K562 (cell line): ENCODE results near the gene SPNS1. TPM values are rescaled to one million over a fixed set of nuclear protein-coding genes. Genes with fewer than 3 reads are reported as not detected.

Experiments used
- BMI1 ChIP-seq: fragments of 150-350 bp; IDR thresholded peaks from 2 replicates; pipeline ENCODE4 v1.6.1; 2014; ENCODE audit warnings: low read length
- CHAMP1 ChIP-seq: fragments of 450-650 bp; IDR thresholded peaks from 2 replicates; pipeline ENCODE4 v1.6.1; 2016; ENCODE audit warnings: mild to moderate bottlenecking
- ETV5 ChIP-seq: sonication (generic); formaldehyde crosslinking; IDR thresholded peaks from 2 replicates; pipeline ENCODE4 v1.4.0; 2020; ENCODE audit warnings: low read depth, mild to moderate bottlenecking, missing genetic modification reagents
- NONO ChIP-seq, 2 experiments: fragments of 200-400 bp in 1 of 2; fragments of 450-650 bp in 1 of 2; formaldehyde crosslinking in 1 of 2; IDR thresholded peaks; 2 replicates each; pipeline ENCODE4 v1.6.1; 2017; ENCODE audit warnings: low read depth in 2 of 2, mild to moderate bottlenecking in 2 of 2, moderate library complexity in 2 of 2, low read length in 1 of 2
- PBX2 ChIP-seq, 2 experiments: IDR thresholded peaks in 1 of 2; conservative IDR thresholded peaks in 1 of 2; 2 replicates each; pipeline ENCODE4 v1.6.1; 2016; ENCODE audit warnings: low read depth in 2 of 2, mild to moderate bottlenecking in 1 of 2, missing compliant biosample characterization in 1 of 2, missing genetic modification characterization in 1 of 2, moderate library complexity in 1 of 2
- RBM14 ChIP-seq: fragments of 200-400 bp; formaldehyde crosslinking; IDR thresholded peaks from 2 replicates; pipeline ENCODE4 v1.6.1; 2018; ENCODE audit warnings: low read depth, mild to moderate bottlenecking, low read length, moderate library complexity, borderline replicate concordance; ENCODE audit not compliant: insufficient read depth
- ZNF512 ChIP-seq: IDR thresholded peaks from 2 replicates; pipeline ENCODE4 v1.6.1; 2016; ENCODE audit warnings: missing genetic modification characterization, missing compliant biosample characterization
- ZNF518B ChIP-seq: fragments of 250-450 bp; sonication (Bioruptor Pico); IDR thresholded peaks from 2 replicates; pipeline ENCODE4 v1.5.0; 2021; ENCODE audit warnings: mild to moderate bottlenecking, moderate library complexity
- ZSCAN29 ChIP-seq: fragments of 450-650 bp; IDR thresholded peaks from 2 replicates; pipeline ENCODE4 v1.6.1; 2017
- polyA plus RNA-seq, 8 experiments: library from polyadenylated mRNA; depleted of rRNA in 4 of 8; stranded (reverse) in 5 of 8; unstranded in 3 of 8; fragments of >200 nt; fragmentation: Nextera tagmentation in 2 of 8; fragmentation: Illumina TruSeq in 1 of 8; extraction: Ambion mirVana in 2 of 8; extraction: Trizol in 1 of 8; gene quantifications; 2 replicates each; pipeline versions ENCODE4 v1.2.1 to v1.2.3, GENCODE V29; 2011 to 2014; ENCODE audit warnings: inconsistent platforms in 1 of 8, missing spikeins in 1 of 8
- total RNA-seq, 7 experiments: library from RNA; depleted of rRNA in 6 of 7; stranded (reverse); fragments of >200 nt in 6 of 7; fragmentation: Illumina TruSeq in 2 of 7; extraction: Trizol in 2 of 7; gene quantifications; 2 replicates each; pipeline versions ENCODE4 v1.2.1 to v1.2.3, GENCODE V29; 2011 to 2021; ENCODE audit warnings: low replicate concordance in 1 of 7
- TF ChIP-seq, protein P1 (sequence below): sonication (generic); formaldehyde crosslinking; IDR thresholded peaks from 2 replicates; pipeline ENCODE4 v1.5.0; 2020; ENCODE audit warnings: missing genetic modification reagents
- TF ChIP-seq, protein P2 (sequence below): fragments of 200-400 bp; formaldehyde crosslinking; IDR thresholded peaks from 2 replicates; pipeline ENCODE4 v1.6.1; 2017; ENCODE audit warnings: mild to moderate bottlenecking, low read depth, low read length, moderate library complexity

SPNS1 gene
- total and polyA plus RNA-seq, 9 of the 15 experiments (the other 6 are each of a cell fraction or from before 2014, with no cell fraction given), result 0.58 to 64.9 (median 13.7) TPM

GRCh38 chr16:29009050-29009837 is 34.7 kb downstream of the SPNS1 start (continued):
- TF ChIP-seq PBX2 (CRISPR knock-in tag; IDR thresholded peaks at IDR 0.05; ENCODE audit: low read depth) (no peak), PBX2 (tag; conservative IDR thresholded peaks at IDR 0.05; ENCODE audit: low read depth) (no peak), ZNF518B (no peak), ZNF512 (tag) (no peak), ZSCAN29 (no peak), CHAMP1 (peak; percentile 62; the same call in 1 of the 2 replicates), ETV5 (CRISPR knock-in tag) (peak; percentile 99), BMI1 (no peak), RBM14 (no peak), NONO (IDR thresholded peaks at IDR 0.05; ENCODE audit: low read depth in 2 of 2, low read length in 1 of 2) (no peak)
- TF ChIP-seq, protein P1, sequence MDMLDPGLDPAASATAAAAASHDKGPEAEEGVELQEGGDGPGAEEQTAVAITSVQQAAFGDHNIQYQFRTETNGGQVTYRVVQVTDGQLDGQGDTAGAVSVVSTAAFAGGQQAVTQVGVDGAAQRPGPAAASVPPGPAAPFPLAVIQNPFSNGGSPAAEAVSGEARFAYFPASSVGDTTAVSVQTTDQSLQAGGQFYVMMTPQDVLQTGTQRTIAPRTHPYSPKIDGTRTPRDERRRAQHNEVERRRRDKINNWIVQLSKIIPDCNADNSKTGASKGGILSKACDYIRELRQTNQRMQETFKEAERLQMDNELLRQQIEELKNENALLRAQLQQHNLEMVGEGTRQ (CRISPR knock-in tag), result no peak
- TF ChIP-seq, protein P2, sequence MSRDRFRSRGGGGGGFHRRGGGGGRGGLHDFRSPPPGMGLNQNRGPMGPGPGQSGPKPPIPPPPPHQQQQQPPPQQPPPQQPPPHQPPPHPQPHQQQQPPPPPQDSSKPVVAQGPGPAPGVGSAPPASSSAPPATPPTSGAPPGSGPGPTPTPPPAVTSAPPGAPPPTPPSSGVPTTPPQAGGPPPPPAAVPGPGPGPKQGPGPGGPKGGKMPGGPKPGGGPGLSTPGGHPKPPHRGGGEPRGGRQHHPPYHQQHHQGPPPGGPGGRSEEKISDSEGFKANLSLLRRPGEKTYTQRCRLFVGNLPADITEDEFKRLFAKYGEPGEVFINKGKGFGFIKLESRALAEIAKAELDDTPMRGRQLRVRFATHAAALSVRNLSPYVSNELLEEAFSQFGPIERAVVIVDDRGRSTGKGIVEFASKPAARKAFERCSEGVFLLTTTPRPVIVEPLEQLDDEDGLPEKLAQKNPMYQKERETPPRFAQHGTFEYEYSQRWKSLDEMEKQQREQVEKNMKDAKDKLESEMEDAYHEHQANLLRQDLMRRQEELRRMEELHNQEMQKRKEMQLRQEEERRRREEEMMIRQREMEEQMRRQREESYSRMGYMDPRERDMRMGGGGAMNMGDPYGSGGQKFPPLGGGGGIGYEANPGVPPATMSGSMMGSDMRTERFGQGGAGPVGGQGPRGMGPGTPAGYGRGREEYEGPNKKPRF, result no peak
